ENCODE results near the gene HAAO.

Gene HAAO

DNA sequence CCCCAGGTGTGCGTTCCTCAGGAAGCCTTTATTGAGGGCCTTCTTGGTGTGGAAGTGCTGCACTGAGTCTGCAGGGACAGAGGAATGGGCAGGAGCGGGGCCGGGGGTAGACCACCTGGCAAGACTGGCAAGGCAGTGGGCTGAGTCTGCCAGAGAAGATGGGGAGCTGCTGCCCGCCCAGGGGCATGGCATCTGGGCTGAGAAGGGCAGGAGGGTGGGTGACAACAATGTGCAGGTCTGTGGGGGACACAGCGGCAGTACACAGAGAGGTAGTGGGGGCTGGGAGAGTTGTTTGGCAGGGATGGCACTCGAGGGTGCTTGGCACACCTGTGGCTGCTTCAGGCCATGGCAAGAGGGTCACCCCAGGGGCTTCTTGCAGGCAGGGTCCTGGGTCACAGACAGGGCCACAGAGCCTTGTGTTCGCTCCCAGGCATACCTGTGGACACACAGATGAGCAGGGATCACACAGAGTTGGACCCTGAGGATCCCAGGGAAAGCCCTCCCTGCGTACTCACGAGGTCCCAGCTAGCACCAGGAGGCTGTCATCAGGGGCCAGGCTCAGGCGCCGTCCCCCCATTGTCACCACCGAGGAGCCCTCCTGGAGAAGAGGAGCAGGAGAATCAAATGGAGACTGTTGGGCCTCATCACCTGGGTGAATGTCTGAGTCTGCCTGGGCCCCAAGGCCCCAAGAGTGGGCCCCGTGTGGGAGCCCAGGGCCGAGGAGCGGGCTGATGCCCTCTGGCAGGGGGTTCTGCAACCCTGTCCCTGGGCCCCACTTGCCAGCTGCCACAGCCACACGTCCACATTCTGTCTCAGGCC lies 25.1 kb downstream of the HAAO start:
- no peak for DNase-seq

GRCh38 chr2:42765686-42766085 lies 26.7 kb downstream of the HAAO start:
- DNase-seq = no peak

GRCh38 chr2:42764901-42765300 lies 27.5 kb downstream of the HAAO start:
- DNase-seq = no peak

- peak; percentile 79 for DNase-seq
Observed at GRCh38 chr2:42764096-42764495, 28.3 kb downstream of the HAAO start, which contains the start of gene OXER1. TSS of gene OXER1 (minus strand) at chr2:42764135. CDS start at chr2:42764062, 73 bp downstream.

DNA sequence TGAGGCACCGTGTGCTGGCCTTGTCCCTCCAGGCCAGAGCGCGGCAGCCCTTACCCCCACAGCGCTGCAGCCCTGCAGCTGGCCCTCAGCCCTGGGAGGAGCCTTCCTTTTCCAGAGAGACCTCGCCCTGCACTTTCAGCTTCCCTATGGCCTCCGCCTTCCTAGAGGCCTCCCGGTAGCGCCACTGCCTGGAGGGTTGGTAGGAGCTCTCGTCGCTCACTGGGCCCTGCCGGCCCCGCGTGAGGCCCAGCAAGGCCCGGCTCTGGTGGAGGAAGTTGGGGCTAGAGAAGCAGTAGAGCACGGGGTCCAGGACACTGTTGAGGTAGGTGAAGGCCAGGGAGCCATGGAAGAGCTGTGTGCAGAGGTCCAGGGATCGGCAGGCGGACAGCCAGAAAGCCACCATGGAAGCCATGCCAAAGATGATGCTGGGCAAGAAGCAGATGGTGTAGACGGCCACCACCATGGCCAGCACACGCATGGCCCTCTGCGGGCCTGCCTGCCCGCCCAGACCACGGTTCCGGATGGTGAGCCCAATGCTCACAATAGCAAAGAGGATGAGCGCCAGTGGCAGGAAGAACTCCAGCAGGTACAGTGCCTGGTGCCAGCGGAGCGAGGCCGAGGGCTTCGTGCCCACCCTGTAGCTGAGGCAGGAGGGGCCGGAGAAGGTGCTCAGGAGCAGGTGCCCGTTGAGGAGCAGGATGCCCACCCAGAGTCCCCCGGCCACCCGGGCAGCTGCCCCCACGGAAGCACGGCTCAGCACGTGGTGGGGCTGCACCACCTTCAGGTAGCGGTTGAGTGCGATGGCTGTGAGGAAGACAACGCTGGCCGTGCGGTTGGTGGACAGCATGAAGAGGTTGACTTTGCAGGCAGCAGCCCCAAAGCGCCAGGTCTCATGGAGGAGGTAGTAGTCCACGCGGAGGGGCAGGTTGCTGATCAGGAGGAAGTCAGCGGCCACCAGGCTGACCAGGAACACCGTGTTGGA lies 29.3 kb downstream of the HAAO start:
- DNase-seq = no peak

DNA sequence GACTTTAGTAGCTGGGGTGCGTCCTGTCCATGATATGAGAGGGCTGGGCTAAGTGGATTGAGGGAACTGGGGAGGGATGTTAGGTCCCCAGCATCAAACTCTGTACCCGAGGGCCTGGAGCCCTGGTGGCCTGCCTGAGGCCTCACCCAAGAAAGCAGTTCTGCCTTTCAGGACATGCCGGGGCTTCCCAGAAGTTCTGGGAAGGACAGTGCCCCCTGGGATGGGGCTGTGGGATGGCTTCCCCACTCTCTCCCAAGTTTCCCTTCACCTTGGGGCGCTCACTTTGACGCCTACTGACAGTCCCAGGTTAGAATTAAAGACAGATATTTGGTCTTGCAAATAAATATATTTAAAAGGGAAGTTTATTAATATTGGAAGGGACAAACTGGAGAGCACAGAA lies 30.2 kb downstream of the HAAO start:
- no peak for DNase-seq

- no peak for DNase-seq
Observed at GRCh38 chr2:42761554-42761953, 30.8 kb downstream of the HAAO start.

DNA sequence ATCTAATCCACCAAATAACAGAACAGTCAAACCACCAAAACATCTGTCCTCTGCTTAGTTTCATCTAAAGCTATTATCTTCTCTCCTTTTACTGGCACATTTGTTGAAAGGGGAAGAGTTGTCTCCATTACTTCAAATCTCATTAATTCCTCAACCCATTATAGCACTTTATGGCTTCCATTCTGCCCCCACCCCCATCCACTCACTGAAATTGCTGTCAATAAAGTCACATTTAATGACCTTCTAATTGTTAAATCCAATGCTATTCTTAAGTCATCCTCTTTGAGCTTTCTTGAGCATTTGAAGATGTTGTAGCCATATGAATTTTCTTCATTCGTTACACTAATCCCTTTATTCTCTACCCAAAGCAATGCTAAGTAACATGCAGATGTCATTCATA lies 33.6 kb downstream of the HAAO start:
- DNase-seq = no peak

- no peak for DNase-seq
Observed at GRCh38 chr2:42757981-42758740, 34.2 kb downstream of the HAAO start.

GRCh38 chr2:42756966-42757513 lies 35.3 kb downstream of the HAAO start:
- DNase-seq = no peak

GRCh38 chr2:42756150-42756775 lies 36.1 kb downstream of the HAAO start:
- DNase-seq = no peak

DNA sequence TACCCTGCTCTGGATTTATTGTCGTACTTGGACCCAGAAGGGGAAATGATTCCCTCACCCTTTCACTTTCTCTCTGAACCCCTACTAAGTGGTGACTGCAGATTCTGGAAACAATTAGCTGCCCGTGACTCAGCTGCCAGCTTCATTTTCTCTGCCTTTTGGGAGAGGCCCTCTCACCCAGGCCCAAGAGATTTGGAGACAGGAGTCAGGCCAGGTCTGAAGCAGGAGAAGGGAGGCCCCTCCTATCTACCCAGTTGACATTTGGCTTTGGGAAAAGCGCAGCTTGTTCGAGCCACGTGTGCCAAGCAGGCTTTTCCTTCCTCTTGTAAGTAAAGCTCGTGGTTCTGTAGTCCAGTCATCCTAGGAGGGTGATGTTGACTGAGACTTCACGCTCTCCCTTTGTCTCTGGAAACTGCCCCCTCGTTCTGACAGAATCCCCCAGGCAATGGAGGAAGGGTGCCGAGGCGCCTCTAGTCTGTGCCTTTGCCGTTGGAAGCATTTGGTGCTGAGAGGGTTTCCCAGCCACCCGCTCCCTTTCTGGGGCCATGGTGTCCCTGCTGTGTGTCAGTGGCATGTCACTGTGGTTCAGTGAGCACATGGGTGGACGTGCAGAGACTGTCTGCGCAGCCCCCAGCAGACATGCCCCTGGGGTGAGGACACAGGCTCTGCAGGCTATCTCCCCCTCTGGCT lies 37.0 kb downstream of the HAAO start:
- peak; percentile 72 for DNase-seq

GRCh38 chr2:42754776-42755140 lies 37.6 kb downstream of the HAAO start:
- no peak for DNase-seq

GRCh38 chr2:42754021-42754775 lies 38.2 kb downstream of the HAAO start:
- no peak for DNase-seq

- peak; percentile 71 for DNase-seq
Observed at GRCh38 chr2:42752816-42753813, 39.3 kb downstream of the HAAO start.

GRCh38 chr2:42752314-42752713 lies 40.1 kb downstream of the HAAO start:
- DNase-seq = peak; percentile 99

DNA sequence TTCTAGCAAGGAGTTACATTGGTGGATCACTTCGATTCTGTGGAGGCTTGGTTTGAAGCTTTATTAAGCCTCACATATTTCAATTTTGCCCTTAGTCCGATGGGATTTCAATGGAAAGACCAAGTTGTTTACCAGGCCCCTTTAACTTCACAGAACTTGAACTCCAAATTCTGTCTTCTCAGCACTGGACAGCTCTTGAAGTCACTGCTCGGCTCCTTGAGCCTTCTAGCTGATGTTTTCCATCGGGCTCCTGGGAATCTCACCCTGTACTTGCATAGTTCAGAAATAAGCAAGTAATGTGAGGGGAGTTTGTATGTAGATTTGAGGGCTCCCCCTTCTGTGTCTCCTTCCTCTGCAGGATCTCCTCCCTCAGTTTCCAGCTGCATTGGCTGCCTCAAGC lies 43.5 kb downstream of the HAAO start:
- no peak for DNase-seq

- no peak for DNase-seq
Observed at GRCh38 chr2:42747422-42747821, 45.0 kb downstream of the HAAO start.

DNA sequence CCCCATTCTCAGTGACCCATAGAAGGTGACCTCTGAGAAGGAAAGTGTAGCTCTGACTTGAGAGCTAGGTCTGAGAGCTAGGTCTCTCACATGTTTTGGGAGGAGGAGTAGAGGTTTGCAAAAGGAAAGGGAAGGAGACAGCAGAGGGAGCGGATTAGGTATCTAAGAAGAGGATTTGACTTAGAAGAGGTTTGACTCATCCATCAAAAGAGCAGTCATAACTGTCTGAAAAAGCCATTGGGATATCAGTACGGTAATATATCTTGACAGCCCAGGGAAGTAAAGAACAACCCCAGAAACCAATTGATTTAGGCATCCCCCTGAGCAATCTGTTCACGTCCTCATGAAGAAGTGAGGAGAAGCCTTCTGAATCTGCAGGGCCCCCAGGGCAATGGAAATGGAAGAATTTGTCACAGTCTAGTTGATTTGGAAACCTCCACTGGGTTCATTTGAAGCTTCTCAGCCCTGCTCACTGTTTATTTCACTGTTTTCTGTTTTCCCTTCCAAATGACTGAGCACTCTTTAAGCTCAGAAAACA lies 47.8 kb downstream of the HAAO start:
- no peak for DNase-seq
